Raji (cell line): ENCODE measurements around the gene PLRG1.

ENCODE experiments used
- POLR2A ChIP-seq: IDR thresholded peaks from 2 replicates; pipeline ENCODE4 v1.6.1; 2011; ENCODE audit warnings: low read depth, low read length, control low read depth; ENCODE audit not compliant: insufficient read depth

Gene PLRG1

GRCh38 chr4:154549894-154550790 is at the start of gene PLRG1:
Gene PLRG1 (minus strand): TSS chr4:154550400. CDS start chr4:154550308, 92 bp downstream.
- peak; percentile 79 for TF ChIP-seq POLR2A

- TF ChIP-seq POLR2A: no peak
These were observed 47.9 kb upstream of the PLRG1 start for GRCh38 chr4:154597798-154598774.

- no peak for TF ChIP-seq POLR2A
These were observed 45.6 kb upstream of the PLRG1 start for GRCh38 chr4:154595807-154596206.

GRCh38 chr4:154593868-154594267 is 43.7 kb upstream of the PLRG1 start:
- no peak for TF ChIP-seq POLR2A

GRCh38 chr4:154591890-154592289 is 41.7 kb upstream of the PLRG1 start:
- TF ChIP-seq POLR2A: no peak

GRCh38 chr4:154590329-154591006 is 40.3 kb upstream of the PLRG1 start, which contains the start of gene FGA:
Gene FGA (minus strand): TSS chr4:154590742. CDS start chr4:154590687, 55 bp downstream.
- no peak for TF ChIP-seq POLR2A

- no peak for TF ChIP-seq POLR2A
These were observed 39.3 kb upstream of the PLRG1 start for GRCh38 chr4:154589296-154590197.

- no peak for TF ChIP-seq POLR2A
These were observed 38.0 kb upstream of the PLRG1 start for GRCh38 chr4:154588198-154588597.

GRCh38 chr4:154586296-154587033 is 36.3 kb upstream of the PLRG1 start:
- TF ChIP-seq POLR2A: no peak

- no peak for TF ChIP-seq POLR2A
These were observed 35.3 kb upstream of the PLRG1 start for GRCh38 chr4:154585369-154586018.

GRCh38 chr4:154584259-154584658 is 34.1 kb upstream of the PLRG1 start:
- TF ChIP-seq POLR2A: no peak

- TF ChIP-seq POLR2A: no peak
These were observed 33.5 kb upstream of the PLRG1 start for GRCh38 chr4:154583677-154584076.

- no peak for TF ChIP-seq POLR2A
These were observed 33.0 kb upstream of the PLRG1 start for GRCh38 chr4:154583230-154583629.
